ENCODE measurements around the gene OR2AE1.

GRCh38 chr7:99855236-99855635 lies 21.6 kb downstream of the OR2AE1 start:
- TF ChIP-seq TAF1 (IDR thresholded peaks at IDR 0.05; ENCODE audit: low read depth, low read length), result no peak
- no peak for TF ChIP-seq POLR2A (IDR thresholded peaks at IDR 0.05; ENCODE audit: low read depth, low read length)
